Mucosa of gallbladder (tissue), 1 donor: ENCODE measurements around the gene RET. TPM values are rescaled to one million over a fixed set of nuclear protein-coding genes. Genes with fewer than 3 reads are reported as not detected.

Source experiments
- DNase-seq: peaks from one replicate; pipeline ENCODE4 v3.0.0-alpha.2; 2020; ENCODE audit warnings: low spot score
- total RNA-seq: library from RNA; stranded (reverse); gene quantifications from one replicate; pipeline ENCODE4 v1.2.1, GENCODE V29; 2021
- donor health status: DM: no; HTN: no; CAD: no.

The RET gene
- total RNA-seq = 1.6 TPM

- DNase-seq = no peak
Measured at GRCh38 chr10:43076876-43077420, at the start of gene RET. Gene RET (plus strand): TSS chr10:43077069. CDS start chr10:43077259, 190 bp downstream.

- DNase-seq = no peak
Measured at GRCh38 chr10:43027331-43027955, 49.4 kb upstream of the RET start.

DNA sequence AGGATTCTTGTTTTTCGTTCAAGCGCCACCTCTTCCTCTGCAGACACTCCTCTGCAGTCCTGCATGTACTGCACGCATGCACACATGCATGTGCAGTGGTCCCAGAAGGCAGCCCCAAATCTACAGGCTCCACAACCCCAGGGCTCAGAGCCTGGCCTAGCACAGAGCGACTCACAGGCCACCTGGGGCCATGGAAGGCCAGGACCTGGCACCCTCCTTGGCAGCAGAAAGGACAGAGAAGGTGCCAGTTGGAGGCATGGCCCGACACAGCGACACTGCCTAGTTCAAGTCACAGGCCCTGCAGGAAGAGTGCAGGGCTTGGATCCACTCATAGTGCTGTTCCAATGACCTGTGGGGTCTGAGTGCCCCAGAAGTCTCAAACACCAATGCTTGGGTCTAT, 48.7 kb upstream of the RET start:
- no peak for DNase-seq

DNA sequence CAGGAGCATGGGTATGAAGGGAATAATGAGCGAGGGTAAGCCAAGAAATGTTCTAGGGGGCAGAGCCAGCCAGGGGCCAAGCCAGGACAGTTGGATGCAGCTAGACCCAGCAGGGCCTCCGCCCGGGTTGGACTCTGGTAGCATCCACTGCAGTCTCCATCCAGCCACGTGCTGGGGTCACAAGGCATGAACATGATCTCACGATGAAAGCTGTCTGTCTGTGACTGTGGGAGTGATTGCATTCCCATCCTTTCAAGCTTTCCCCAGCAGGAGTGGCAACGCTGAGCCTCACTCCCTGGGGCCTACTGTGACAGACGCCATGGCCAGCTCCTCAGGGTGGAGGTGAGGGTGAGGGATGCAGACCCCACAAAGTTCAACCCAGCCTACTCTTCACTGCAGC, 47.8 kb upstream of the RET start:
- no peak for DNase-seq

GRCh38 chr10:43032613-43033012, 44.3 kb upstream of the RET start:
- no peak for DNase-seq

GRCh38 chr10:43035800-43036199, 41.1 kb upstream of the RET start:
- DNase-seq = no peak

DNA sequence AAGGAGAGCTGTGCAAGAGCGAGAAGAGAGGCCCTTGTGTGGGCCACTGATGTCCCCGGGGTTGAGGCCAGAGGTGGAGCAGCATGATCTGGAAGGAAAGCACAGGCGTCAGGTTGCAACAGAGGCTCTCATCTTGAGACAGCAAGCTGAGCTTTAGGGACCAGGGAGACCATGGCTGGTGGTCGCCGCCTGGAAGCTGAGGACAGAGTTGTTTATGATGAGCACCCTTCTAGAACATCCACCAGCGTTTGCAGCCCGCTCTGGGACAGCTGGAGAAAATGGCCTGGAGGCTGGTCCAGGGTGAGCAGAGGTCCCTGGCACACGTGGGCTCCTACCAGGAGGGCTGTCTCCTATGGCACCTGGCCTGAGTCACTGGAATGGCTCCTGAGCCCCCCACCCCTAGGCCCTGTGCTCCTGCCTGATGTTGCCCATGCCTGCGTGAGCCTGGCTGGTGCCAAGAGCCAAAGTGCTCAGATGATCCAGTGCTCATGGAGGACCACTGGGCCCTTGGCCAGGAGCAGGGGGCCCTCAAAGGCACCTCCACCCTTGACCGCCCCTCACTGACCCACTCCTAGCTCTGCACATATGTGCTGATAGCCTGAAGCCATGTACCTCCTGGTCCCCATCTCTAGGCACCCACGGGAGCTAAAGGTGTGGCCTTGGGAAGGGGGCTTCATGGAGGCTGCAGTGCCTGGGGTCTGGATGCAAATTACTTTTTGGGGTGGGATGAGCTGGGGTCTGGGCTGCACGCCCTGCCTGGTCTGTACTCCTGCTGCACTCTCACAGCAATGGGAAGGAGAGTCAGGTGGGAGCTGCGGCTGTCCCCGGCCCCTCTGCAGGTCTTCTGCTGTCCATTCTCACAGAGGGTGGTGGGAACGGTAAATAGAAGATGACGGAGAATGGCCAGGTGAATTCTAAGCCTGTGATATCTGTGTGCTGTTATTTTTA, 40.1 kb upstream of the RET start:
- DNase-seq = no peak

- DNase-seq = no peak
Measured at GRCh38 chr10:43037440-43037839, 39.4 kb upstream of the RET start.

GRCh38 chr10:43037942-43038782, 38.7 kb upstream of the RET start:
- no peak for DNase-seq

GRCh38 chr10:43038783-43039623, 37.9 kb upstream of the RET start:
- no peak for DNase-seq

GRCh38 chr10:43039624-43040481, 37.0 kb upstream of the RET start:
- DNase-seq = no peak

DNA sequence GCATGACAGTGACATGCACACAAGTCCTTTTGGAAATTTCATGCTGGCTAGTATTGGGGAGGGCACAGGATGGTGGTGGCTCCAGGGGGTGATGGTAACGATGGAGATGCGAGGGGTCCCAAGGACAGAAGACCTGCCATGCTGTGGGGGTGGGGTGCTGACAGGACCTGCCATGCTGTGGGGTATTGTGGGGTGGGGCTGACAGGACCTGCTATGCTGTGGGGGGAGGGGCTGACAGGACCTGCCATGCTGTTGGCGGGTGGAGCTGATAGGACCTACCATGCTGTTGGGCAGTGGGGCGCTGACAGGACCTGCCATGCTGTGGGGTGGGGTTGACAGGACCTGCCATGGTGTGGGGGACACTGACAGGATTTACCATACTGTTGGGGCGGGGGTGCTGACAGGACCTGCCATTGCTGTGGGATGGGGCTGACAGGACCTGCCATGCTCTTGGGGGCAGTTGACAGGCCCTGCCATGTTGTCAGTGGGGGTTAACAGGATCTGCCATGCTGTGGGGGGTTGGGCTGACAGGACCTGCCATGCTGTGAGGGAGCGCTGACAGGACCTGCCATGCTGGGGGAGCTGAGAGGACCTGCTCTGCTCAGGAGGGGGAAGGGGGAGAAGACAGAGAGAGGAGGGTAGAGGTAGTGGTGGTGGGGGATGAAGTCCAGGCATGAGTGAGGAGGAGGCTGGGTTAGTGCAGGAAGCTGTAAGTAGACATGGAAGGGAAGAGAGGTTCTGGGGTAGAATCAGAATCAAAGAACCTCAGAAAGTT, 36.2 kb upstream of the RET start:
- DNase-seq = no peak

DNA sequence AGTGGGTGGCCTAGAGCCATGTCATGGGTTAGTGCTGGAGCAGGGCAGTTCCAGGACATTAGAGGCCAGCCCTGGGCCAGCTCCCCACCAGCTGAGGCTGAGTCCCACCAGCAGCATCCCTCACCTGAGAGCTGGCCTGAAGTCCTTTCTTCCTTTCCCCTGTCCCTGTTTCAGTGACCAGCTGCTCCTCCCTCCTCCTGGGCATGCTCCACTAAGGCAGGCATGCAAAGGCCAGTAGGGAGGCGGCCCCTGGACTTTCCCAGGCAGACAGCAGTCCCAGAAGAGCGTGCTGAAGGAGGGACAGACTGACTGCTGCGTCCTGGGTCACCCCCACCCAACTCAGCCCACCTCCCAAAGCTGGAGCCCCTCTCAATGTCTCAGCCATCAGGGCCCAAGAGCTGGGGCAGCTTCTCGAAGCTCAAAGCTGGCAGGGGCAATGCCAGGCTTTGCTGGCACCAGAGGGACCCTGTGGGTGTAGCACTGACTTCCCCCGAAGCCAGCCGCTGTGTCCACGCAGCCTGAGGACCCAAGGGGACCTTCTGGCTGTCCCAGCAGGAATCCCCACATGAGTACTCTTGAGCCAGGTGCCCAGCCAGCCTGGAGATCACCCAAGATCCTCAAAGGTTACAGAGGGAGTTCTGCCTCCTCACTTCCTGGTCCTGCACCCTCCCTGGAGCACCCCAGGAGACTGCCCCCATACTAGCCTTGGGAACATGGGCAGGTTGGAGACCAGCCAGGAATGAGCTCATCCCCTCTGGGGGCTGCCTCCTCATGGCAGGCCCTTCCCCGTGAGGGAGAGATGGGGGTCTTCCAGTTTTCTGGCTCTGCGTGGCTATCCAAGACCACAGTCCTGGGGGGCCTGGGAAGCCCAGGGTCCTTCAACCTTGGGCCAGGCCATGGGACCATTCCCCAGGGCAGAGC, 35.2 kb upstream of the RET start:
- no peak for DNase-seq

DNA sequence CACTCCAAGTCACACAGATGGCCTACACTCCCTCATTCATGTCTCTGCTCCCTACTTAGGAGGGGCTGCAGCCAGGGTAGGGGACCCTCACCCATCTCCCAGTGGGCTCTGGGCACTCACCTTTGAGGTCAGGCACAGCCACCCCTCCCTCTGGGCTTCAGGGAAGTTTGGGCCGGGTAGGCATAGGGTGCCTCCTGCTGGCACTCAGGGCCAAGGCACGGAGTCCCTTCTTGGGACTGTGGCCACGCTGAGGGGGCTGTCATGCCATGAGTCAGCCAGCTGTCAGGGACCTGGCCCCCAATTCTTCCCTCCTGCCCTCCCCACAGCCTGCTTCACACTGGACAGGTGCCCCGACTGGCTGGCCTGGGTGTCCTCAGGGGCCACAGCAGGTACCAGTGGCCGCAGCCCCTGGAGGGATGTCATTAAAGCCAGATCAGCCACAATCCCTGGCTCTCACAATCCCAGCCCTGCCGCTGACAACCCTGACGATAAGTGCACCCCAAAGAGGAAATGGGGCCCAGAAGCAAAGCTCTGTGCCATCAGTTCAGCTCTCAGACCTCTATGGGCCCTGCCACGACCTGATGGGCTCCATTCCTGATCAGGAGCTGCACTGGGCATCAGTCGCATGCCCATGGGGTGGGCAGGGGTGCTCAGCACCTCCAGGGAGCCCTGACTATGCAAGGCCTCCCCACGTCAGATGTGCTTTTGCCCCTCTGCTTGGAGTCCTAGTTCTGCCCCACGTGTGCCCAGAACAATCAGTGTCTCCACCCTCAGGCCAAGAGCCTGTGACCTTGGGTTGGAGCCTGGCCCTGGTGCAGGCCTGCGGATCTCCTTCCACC, 34.1 kb upstream of the RET start:
- DNase-seq = no peak

DNA sequence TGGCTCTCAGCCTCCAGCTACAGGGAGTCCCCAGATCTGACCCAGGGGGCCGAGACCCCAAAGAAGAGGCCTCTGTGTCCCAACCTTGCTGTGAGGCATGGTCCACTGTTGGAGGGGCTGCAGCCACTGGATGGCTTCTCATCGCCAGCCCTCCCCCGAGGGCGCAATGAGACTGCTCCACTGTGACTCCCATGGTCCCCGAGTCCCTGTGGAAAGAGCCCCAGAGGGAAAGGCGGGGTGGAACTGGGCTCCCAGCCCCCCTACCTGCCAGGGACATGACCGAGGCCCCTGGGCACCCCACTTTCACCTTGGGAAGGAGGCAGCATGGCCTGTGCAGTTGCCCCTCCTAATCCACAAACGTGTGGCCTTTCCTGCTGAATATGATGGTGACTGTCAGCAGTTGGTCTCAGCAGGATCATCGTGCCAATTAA, 33.5 kb upstream of the RET start:
- no peak for DNase-seq

DNA sequence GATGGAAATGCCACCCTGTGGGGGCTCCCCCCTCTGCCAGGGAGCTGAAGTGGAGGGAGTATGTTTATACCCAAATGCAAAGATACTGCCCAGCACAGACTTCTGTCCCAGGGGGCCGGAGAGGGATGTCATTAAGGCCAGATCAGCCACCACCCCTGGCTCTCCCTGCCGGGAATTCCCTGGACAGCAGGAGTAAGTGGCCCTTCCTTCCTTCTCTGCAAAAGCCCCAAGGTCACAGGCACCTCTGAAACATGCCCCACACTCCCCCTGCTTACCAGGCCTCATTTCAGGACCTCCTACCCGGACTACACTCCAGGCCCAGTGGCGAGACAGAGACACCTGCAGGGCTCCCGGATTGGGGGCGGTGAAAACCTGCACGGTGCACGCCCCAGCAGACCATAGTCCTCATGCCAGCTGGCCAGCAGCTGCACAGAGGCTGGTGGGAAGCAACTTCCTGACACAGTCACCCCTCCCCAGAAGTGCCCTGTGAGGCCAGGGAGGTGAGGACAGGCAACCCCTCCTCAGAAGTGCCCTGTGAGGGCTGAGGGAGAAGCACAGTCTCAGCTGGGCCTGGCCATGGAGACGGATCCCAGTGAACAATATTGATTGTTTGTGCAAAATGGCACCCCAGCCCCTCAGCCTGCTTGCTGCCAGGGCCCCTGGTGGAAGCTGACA, 33.0 kb upstream of the RET start:
- DNase-seq = no peak
